HG02623 (cell line): ENCODE results near the gene MC2R.
"Not testable (repeated sequence)": the region's sequence is repeated elsewhere in the genome, so short reads cannot be mapped to it uniquely, and the experiment has no call there.

Source experiments
- ATAC-seq: cut with Tn5 transposase; IDR thresholded peaks from one replicate; pipeline ENCODE4 v1.9.1; 2021; ENCODE audit warnings: moderate library complexity; ENCODE audit not compliant: unreplicated experiment

MC2R gene

DNA sequence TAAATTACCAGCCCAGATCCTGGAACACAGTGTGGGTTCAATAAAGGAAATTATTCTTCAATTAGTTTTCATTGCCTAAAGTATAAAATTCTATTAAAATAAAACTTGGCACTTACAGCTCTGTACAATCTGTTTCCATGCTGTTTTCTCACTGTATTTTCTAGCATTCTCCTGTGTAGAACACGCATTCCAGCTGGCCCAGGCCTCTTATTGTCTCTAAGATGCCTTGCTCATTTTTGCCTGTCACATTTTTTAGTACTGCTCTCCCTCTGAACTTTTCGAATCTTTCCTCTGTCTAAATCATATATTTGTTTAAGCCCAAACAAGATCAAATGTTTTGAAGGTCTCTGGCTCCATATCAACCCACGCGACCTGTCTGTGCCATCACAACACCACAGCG, 20.8 kb downstream of the MC2R start:
- no peak for ATAC-seq

DNA sequence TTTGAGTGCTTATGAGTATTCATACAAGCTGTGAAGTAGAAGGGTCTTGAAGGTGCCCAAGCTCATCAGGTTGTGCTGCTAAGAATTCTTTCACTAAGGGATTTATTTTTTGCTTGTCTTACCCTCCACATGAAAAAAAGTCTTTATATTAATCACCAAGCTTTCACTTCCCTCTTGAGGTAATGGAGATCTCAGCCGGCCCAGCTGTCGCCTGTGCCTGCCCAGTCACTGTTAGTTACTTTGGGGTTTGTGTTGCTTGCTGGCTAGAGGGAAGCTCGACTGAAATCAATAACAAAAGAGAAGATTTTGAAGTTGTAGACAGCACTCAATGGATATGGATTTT, 21.9 kb downstream of the MC2R start:
- ATAC-seq = peak; percentile 99

DNA sequence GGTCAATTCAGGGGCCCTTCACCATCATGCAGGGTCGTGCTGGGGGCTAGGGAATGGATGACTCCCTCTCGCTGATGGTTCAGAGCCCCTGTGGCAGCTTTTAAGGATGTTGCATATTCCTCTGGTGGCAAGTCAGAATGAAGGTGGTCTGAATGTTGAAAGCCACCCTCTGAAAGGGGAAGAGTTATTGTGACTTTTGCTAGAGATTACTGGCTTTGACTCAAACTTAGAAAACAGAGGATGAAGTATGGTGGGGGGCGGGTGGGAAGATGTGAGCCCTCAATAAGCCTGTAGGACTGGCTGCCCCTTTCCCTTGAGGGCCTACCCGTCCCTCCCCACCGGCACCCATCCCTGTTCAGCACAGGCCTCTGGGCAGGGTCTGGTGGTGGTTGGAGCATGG, 23.2 kb downstream of the MC2R start:
- ATAC-seq = no peak

DNA sequence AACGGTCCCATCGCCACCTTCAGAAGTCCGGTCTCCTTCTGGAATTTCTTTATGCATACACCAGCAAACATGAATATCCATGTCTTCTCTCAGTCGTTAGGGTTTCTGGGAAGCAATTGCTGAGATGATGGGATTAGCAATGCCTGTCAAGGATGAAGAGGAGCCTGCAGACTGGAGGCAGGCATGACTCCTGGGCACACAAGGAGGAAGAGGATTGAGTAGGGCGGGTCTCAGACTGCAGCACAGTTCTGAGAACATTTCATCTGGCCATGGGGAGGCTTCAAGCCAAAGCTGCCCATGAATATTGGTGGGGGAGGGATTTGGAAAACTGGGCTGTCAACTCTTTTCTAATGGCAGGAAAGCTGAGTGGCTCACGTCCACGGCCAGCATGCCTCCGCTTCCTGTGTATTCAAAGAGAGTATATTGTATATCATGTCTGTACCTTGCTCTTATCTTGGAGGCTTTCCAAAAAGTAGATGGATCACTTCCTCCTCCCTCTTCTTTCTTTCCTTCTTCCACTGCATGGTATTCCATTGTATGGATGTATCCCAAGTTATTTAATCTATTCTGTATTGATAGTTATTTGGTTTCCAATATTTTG, 24.5 kb downstream of the MC2R start:
- ATAC-seq = no peak

DNA sequence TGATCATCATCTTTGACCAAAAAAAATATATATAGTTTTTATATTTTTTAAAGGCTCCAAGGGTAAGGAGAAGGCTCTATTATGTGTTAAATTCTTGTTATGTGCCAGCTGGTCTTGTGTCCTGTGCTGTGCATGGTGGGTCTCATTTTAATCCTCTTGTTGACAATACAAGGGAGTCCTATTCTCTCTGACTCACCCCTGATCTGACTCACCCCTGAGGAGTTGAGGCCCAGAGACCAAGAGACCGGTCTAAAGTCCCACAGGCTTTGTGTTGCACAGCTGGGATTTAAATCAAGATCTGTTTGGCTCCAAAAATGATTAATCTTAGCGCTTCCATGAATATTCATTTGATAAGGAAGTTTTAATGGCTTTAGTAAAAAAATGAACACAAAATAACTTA, 25.7 kb downstream of the MC2R start:
- ATAC-seq = no peak

DNA sequence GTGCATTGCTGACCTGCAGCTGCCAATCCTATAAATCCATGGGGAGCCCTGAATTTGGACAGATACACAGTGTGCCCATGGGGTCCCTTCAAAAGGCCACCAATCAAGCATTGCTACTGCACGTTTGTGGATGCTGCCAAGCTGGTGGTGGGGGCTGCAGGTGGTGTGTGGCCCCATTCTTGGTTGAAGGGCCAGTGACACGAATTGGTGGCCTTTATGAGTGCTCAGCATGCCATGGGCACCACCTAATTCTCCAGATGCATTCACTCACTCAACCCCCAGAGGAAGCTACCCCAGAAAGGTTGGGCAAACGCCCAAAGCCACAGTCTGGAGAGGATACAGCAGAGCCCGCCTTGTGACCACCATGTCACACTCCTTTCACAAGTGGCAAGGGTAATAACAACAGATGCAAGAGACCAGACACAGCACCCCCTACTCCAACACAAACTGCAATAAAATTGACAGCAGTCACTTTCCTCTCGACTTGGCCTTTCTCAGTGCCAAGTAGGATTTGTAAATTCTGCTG, 27.1 kb downstream of the MC2R start:
- ATAC-seq = no peak

DNA sequence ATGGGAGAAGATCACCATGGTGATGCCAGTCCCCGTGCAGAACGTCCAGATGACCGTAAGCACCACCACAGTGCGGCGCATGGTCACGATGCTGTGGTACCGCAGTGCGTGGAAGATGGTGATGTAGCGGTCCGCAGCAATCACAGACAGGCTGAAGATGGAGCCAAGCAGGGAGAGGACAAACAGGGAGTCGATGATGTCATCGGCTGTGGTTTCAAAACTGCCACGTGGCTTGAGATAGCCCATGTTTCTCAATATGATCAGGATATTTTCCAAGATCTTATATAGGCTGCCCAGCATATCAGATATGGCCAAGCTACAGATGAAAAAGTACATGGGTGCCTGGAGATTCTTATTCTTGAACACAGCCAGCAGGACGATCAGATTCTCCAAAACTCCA, 30.3 kb downstream of the MC2R start:
- no peak for ATAC-seq

DNA sequence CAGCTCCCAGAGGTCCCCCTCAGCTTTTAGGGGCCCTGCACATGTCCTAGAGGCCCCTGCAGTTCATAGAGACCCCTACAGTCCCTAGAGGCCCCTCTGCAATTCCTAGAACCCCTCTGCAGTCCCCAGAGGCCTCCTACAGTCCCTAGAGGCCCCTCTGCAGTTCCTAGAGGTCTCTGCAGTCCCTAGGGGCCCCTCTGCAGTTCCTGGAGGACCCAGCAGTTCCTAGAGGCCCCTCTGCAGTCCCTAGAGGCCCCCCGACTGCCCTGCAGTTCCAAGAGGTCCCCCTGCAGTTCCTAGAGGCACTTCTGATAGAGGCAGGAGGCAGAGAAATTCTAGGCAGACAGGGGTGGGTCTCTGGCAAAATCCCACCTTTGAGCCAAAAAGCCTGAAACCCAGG, 35.4 kb downstream of the MC2R start:
- ATAC-seq = no peak

DNA sequence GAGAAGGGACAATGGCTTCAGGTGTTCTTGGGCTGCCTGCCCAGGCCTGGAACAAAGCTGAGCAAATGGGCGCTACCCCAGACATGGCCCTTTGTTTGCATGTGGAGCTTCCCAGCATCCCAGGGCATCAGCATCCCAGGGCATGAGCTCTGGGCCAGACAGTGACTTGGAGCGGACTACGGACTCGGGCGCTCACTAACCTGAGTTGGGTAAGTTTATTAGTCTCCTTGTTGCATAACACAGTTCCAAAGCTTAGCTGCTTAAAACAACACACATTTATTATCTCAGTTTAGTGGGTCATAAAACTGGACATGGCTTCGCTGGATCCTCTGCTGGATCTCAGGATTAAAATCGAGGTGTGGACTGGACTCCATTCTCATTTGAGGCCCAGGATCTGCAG, 35.8 kb downstream of the MC2R start:
- ATAC-seq = no peak

DNA sequence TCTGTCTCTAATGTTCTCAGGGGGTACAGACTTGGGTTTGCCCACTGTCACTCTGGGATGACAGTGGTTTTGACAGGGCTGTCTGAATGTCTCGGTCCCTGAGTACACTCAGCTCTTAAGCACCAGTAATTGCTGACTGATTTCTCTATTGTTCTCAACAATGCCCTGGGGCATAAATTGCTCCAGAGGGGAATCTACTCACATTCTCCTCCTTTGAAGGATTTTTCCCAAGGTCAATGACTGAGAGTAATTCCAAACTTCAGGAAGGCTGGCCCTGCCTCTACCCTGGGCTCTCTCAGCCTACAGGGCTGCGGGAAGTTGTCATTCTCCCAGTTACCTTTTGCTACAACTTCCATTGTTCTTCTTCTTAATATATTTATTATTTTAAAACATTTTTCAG, 36.5 kb downstream of the MC2R start:
- no peak for ATAC-seq

DNA sequence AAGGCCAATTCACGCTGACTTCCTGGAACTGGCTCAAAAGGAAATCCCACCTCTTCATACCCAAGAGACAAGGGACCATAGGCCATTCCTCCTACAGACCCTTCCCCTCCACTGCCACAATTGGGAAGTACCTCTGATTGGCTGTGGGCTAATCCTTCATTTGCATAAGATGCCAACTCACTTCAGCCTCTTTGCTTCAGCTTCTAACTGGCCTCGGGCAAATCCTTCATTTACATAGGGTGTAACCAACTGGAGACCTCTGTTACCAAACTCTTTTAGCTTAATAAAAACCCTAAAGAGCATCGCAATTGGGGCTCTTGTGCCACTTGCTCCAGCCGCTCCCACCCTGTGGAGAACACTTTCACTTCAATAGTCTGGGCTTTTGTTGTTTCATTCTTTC, 38.2 kb downstream of the MC2R start:
- ATAC-seq = no peak

DNA sequence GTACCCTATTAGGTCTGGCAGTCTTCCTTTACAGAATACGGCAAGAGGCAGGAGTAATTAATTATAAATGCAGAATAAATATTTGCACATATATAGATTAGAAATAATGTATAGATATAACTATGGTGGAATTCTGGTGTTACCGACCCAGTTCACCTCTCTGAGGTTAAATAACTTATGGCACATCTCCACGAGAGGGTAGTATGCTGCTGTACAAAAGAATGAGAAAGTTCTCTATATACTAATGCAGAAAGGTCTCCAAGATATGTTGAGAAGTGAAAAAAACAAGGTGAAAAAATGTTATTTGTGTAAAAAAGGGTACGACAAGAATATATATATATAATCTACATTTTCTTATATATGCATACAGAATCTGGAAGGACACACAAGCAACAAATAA, 40.8 kb downstream of the MC2R start:
- ATAC-seq = no peak

DNA sequence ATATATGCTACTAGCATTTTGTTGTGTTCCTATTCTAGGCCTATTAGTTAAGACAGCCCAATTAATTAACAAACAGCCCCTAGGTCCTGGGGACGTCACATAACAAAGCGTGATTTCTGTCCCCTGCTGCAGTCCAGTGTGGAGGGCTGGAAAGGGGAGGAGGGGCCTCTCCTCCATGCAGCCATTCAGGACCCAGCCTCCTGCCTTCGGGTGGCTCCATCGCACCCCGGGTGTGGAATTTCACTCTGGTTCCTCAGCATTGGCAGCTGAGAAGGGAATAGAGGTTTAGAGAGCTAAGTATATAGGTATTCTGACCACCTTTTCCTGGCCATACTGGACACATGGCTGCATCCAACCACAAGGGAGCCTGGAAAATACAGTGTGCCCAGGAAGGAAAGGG, 42.4 kb downstream of the MC2R start:
- ATAC-seq = no peak

DNA sequence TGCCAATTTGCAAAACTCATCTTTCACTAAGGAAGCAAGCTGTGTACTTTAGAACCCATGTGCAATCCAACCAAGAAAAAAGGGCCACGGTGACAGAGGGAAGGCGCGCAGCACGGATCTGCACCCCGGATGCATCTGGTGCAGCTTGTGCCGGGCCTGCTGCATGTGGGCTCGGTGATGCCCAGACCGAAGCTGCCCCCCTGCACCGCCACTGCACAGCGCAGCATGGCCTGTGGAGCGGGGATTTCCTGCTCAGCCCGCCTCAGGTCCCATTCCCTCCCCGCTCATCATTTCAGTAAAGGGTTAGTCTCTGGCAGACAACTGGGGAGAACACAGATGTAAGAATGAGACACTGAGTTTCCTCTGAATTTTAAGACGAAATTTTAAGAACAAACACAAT, 43.0 kb downstream of the MC2R start:
- no peak for ATAC-seq

DNA sequence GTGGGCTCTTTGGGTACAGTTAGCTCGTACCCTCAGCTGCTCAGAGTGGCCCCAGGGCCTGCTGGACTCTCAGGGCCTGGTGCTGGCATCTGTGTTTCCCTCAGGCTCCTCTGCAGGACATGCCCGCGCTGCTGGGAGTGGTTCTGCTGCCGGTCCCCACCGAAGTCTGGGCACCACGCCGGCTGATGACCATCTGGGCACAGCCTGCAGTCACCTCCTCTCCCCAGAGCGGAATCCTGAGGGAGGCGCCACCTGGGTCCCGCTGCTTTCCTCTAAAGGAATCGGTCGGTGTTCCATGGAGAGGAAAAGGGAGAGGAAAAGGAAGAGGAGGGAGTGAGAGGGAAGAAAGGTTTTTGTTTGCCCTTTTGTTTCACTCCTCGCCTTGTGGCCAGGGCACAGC, 43.6 kb downstream of the MC2R start:
- no peak for ATAC-seq

DNA sequence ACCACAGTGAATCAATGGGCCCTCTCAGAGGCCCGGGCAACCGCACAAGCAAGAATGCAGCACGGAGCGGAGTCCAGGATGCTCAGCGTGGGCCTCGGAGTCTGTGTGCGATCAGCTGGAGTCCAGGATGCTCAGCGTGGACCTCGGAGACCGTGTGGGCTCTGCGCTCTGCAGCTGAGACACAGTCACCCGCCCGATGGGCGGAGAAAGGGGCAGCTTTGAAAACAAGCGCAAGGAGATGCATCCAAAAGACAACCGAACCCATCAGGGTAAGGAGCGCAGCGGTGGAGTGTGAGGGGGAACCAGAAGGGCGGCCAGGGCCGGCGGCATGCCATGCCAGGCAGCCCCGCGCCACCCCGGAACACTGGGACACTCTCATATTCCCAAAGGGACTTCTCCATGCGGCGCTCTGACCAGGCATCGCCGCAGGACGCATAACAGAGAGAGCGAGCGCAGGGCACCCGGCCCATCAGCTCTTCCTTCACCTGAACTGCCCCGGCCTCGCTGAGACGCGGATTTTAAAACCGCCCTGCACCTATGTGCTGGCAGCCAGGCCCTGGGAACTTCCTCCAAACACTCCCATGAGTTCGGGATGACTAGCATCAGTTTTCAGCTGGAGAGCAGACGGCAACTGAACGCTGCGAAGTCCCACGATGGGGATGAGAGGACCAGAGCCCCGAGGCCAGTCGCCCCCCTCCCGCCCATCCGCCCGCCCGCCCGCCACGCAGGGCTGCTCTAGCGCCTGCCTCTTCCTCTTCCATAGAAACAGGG, 46.6 kb downstream of the MC2R start:
- no peak for ATAC-seq

DNA sequence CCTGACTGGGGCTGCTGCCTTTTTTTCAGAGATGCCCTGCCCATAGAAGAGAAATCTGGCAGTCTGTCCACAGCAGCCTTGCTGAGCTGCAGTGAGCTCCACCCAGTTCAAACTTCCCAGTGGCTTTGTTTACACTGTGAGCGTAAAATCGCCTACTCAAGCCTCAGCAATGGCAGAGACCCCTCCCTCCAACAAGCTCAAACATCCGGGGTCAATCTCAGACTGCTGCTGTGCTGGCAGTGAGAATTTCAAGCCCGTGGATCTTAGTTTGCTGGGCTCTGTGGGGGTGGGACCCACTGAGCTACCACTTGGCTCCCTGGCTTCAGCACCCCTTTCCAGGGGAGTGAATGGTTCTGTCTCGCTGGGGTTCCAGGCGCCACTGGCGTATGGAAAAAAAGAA, 52.4 kb downstream of the MC2R start:
- ATAC-seq = not testable (repeated sequence)

DNA sequence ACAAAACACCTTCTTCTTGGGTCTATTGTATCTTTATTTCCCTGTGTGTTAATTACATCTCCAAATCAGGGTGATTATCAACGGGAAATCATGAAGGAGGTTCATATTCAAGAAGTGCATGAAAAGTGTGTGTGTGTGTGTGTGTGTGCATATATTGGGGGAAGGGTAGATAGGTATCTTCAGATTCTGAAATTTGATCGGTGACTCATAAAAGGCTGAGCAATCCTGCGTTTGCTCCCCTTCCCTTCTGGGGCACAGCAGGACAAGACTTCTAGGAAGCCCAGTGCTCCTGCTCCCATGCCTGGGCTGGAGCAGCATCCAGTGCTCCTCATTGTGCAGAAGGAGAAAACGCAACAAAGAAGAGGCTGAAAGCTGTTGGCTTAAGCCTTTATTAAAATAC, 65.5 kb downstream of the MC2R start:
- ATAC-seq = no peak

DNA sequence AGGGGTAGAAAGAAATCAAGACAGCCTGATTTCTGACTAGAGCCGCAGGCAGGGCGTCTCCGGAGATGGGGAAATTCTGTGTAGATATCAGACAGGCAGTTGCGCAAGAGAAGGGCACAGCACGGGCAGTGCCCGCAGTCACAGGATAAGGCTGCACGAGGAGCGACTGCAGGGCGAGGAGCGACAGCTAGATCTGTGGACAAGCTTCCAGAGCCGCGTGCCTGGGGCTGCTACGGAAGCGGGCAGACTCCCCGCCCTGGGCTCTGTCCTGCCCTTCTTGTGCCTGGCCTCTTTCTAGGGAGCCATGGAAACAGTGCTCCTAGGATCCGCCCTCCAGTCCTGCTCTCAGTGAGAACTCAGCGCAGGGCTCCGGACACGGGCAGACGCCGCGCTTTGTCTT, 78.8 kb downstream of the MC2R start:
- no peak for ATAC-seq

DNA sequence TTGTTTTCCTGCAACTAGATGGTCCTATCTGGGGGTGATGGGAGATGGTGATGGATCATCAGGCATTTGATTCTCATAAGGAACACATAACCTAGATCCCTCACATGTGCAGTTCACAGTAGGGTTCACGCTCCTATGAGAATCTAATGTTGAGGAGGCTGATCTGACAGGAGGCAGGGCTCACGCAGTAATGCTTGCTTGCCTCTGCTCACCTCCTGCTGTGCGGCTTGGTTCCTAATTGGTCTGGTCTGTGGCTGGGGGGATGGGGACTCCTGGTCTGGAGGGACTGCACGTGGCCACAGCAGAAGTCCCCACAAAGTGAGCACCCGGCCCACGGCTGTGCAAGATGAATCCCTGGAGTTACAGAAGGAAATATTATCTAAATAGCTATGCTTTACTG, 80.1 kb downstream of the MC2R start:
- no peak for ATAC-seq

DNA sequence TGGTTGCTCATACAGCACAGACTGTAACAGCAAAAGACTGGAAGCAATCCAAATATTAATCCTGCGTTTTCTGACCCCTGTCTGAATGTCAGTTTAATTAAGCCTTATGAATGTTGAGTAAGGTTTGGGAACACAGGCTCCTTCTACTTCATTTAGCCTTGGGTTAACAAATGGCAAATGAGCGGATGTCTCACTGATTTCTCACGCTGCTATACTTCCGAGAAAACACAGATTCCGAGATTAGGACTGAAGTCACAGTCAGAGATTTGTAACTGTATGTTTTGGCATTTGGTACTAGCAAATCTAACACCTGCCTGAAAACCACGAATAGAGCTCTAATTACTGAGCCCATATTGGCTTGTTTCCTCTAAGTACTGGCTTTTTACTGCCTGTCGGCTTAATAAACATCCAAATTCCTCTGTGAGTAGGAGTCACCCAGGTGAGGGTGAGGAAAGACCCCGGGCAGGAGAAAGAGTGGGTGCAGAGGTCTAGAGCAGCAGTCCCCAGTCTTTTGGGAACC, 80.8 kb downstream of the MC2R start:
- no peak for ATAC-seq
